ENCODE data around the gene SLC10A3.

DNA sequence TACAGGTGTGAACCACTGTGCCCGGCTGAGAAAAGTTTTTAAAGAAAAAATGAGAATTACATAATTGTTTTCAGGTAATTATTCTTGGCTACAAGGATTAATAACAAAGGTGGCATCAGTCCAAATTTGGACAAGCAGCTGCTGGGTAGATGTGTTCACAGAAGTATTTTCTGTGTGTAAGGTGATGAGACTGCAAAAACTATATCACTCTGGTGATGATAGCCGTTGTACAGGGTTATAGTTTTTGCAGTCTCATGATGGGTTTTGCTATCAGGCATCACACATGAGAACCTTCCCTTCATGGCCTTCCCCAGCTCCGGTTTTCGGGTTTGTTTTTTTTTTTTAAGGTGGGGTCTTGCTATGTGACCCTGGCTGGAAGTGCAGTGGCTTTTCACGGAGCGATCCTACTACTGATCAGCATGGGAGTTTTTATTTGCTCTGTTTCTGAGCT lies 5.1 kb upstream of the SLC10A3 start:
- TF ChIP-seq EZH2 (IDR thresholded peaks at IDR 0.05; ENCODE audit: borderline replicate concordance, insufficient read depth, low read depth, low read length, poor library complexity, severe bottlenecking): no peak
- TF ChIP-seq, protein P1, sequence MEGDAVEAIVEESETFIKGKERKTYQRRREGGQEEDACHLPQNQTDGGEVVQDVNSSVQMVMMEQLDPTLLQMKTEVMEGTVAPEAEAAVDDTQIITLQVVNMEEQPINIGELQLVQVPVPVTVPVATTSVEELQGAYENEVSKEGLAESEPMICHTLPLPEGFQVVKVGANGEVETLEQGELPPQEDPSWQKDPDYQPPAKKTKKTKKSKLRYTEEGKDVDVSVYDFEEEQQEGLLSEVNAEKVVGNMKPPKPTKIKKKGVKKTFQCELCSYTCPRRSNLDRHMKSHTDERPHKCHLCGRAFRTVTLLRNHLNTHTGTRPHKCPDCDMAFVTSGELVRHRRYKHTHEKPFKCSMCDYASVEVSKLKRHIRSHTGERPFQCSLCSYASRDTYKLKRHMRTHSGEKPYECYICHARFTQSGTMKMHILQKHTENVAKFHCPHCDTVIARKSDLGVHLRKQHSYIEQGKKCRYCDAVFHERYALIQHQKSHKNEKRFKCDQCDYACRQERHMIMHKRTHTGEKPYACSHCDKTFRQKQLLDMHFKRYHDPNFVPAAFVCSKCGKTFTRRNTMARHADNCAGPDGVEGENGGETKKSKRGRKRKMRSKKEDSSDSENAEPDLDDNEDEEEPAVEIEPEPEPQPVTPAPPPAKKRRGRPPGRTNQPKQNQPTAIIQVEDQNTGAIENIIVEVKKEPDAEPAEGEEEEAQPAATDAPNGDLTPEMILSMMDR (IDR thresholded peaks at IDR 0.05): no peak

All from B cell (primary cell).